ENCODE measurements around the gene CR1.
"Not testable (repeated sequence)": the region's sequence is repeated elsewhere in the genome, so short reads cannot be mapped to it uniquely, and the experiment has no call there.

The CR1 gene

GRCh38 chr1:207673399-207673798 lies 177.4 kb downstream of the CR1 start:
- no peak for DNase-seq (ENCODE audit: low spot score)

- no peak for DNase-seq (ENCODE audit: low spot score)
Measured at GRCh38 chr1:207676153-207676552, 180.2 kb downstream of the CR1 start.

- not testable (repeated sequence) for DNase-seq (ENCODE audit: low spot score)
Measured at GRCh38 chr1:207680590-207681388, 184.8 kb downstream of the CR1 start.

DNA sequence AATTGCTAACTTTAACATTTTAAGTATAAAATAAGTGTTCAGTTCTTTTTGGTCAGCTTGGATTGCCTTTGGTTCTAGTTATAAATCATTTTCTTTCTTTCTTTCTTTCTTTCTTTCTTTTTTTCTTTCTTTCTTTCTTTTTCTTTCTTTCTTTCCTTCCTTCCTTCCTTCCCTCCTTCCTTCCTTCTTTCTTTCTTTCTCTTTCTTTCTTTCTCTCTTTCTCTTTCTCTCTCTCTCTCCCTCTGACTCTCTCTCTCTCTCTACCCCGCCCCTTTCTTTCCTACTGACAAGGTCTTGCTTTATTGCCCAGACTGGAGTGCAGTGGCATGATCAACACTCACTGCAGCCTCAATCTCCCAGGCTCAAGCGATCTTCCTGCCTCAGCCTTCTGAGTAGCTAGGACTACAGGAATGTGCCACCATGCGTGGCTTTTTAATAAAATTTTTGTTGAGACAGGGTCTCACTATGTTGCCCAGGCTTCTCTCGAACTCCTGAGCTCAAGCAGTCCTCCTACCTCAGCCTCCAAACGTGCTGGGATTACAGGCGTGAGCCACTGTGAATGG lies 187.0 kb downstream of the CR1 start:
- DNase-seq (ENCODE audit: low spot score) = not testable (repeated sequence)

DNA sequence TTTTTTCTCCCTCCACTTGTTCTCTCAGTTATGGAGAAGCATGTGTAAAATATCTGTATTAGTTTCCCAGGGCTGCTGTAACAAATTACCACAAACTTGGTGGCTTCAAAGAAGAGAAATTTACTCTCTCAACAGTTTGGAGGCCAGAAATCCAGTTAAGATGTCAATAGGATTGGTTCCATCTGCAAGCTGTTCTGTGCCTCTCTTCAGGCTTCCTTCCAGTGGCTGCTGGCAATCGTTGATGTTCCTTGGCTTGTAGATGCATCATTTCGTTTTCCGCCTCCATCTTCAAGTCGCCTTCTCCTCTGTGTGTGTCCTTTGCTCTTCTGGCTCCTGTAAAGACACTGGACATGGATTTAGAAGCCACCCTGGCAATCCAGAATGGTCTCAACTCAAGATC lies 194.6 kb downstream of the CR1 start:
- not testable (repeated sequence) for DNase-seq (ENCODE audit: low spot score)

DNA sequence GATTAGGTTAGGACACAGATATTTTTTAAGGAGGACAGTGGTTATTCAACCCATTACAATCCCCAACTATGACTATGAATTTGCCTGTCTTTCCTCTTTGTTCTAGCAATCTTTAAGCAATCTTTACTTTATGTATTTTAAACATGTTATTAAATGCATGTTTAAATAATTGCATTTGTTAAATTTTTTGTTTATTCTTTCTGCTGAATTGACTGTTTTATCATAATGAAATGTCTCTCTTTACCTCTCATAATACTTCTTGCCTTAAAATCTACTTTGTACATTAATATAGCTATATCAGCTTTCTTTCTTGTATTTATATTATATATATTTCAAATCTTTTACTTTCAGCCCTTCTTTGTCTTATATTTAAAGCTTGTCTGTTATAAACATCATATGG lies 195.1 kb downstream of the CR1 start:
- no peak for DNase-seq (ENCODE audit: low spot score)

Measured in CD4-positive, alpha-beta T cell treated with Interleukin-15 for 4 hours (primary cell).